ENCODE measurements around the gene ZNF77.

DNA sequence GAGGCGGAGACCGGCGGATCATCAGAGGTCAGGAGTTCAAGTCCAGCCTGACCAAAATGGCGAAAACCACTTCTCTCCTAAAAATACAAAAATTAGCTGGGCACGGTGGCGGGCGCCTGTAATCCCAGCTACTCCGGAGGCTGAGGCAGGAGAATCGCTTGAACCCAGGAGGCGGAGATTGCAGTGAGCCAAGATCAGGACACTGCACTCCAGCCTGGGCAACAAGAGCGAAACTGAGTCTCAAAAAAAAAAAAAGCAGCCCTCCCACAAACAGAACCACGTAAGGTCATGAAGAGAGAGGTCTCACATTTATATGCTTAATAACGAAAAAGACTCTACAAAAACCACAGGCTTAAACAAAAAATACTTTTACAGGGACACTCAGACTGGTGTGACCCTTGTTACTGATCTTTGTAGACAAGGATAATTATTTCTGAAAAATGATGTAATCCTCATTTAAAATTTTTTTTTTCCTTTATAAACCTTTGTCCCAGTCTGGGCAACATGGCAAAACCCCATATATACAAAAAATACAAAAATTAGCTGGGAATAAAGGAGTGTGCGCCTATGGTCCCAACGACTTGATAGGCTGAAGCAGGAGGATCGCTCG, 909 bp upstream of the ZNF77 start:
- no peak for TF ChIP-seq CTCF (IDR thresholded peaks at IDR 0.05; ENCODE audit: poor library complexity, severe bottlenecking)
- no peak for TF ChIP-seq EP300 (conservative IDR thresholded peaks at IDR 0.05; ENCODE audit: poor library complexity, severe bottlenecking)
